ENCODE results near the gene ZFR2.

Gene ZFR2

GRCh38 chr19:3808420-3809143 lies 60.3 kb downstream of the ZFR2 start:
- Histone ChIP-seq H3K27ac (ENCODE audit: low read depth, low read length, poor library complexity, severe bottlenecking) (no peak overlapping the region), H4K20me1 (ENCODE audit: insufficient read depth, low read length) (no peaks in the 10 kb centered on the region), H3K27me3 (ENCODE audit: insufficient read depth, low read length) (peaks cover 11% of the 10 kb centered on the region; the same call in 1 of the 2 replicates), H3K4me1 (ENCODE audit: insufficient read depth, low read length, severe bottlenecking) (peaks cover 15% of the 10 kb centered on the region), H2AFZ (ENCODE audit: low read length) (no peak overlapping the region), H3K36me3 (ENCODE audit: insufficient read depth, low read length) (no peaks in the 10 kb centered on the region), H3K4me2 (ENCODE audit: low read length) (no peak overlapping the region), H3K79me2 (ENCODE audit: insufficient read depth, low read length) (no peaks in the 10 kb centered on the region), H3K9me2 (ENCODE audit: low read depth, low read length) (no peaks in the 10 kb centered on the region), H3K9me3 (ENCODE audit: low read length) (no peaks in the 10 kb centered on the region), H3K4me3 (ENCODE audit: low read depth, low read length, poor library complexity, severe bottlenecking) (no peak overlapping the region), H3K9ac (ENCODE audit: low read length) (no peak overlapping the region), H3F3A (ENCODE audit: insufficient read depth, low read length) (no peaks in the 10 kb centered on the region)
- TF ChIP-seq EZH2 (IDR thresholded peaks at IDR 0.05; ENCODE audit: borderline replicate concordance, low read length) (no peak), CTCF (IDR thresholded peaks at IDR 0.05; ENCODE audit: low read length) (no peak)

- H3K27me3 ChIP-seq (ENCODE audit: insufficient read depth, low read length): peaks cover 11% of the 10 kb centered on the region; the same call in 1 of the 2 replicates
- no peaks in the 10 kb centered on the region for H3K79me2 ChIP-seq (ENCODE audit: insufficient read depth, low read length)
- H3K9me3 ChIP-seq (ENCODE audit: low read length): no peaks in the 10 kb centered on the region
- no peaks in the 10 kb centered on the region for H3K9me2 ChIP-seq (ENCODE audit: low read depth, low read length)
- H4K20me1 ChIP-seq (ENCODE audit: insufficient read depth, low read length): no peaks in the 10 kb centered on the region
- no peaks in the 10 kb centered on the region for H3F3A ChIP-seq (ENCODE audit: insufficient read depth, low read length)
- no peak overlapping the region for H3K4me3 ChIP-seq (ENCODE audit: low read depth, low read length, poor library complexity, severe bottlenecking)
- H3K9ac ChIP-seq (ENCODE audit: low read length): no peak overlapping the region
- peaks cover 15% of the 10 kb centered on the region for H3K4me1 ChIP-seq (ENCODE audit: insufficient read depth, low read length, severe bottlenecking)
- no peak overlapping the region for H3K4me2 ChIP-seq (ENCODE audit: low read length)
- H3K27ac ChIP-seq (ENCODE audit: low read depth, low read length, poor library complexity, severe bottlenecking): no peak overlapping the region
- no peaks in the 10 kb centered on the region for H3K36me3 ChIP-seq (ENCODE audit: insufficient read depth, low read length)
- no peak for TF ChIP-seq EZH2 (IDR thresholded peaks at IDR 0.05; ENCODE audit: borderline replicate concordance, low read length)
- TF ChIP-seq CTCF (IDR thresholded peaks at IDR 0.05; ENCODE audit: low read length): no peak
- no peak overlapping the region for H2AFZ ChIP-seq (ENCODE audit: low read length)
Observed at GRCh38 chr19:3807574-3808354, 61.1 kb downstream of the ZFR2 start.

DNA sequence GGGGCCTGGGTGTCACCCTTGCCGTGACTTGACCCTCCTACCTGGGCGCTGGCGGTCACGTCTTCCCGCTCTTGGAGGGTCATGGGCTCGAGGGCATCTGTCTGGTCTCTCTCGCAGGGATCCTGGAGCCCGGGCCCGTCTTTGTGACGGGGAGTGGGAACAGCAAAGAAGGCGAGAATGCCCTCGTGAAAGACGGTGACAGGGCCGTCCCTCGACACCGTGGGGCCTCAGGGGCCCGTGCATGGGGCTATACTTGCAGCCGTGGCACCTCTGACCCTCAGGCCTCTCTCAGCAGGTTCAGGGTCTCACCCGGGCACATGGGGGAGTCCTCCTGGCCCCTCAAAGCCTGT lies 61.7 kb downstream of the ZFR2 start:
- Histone ChIP-seq H3K4me1 (ENCODE audit: insufficient read depth, low read length, severe bottlenecking) (peaks cover 11% of the 10 kb centered on the region), H3K4me2 (ENCODE audit: low read length) (no peak overlapping the region)

More for the DNA sequence above, 61.7 kb downstream of the ZFR2 start:
- Histone ChIP-seq H3K27ac (ENCODE audit: low read depth, low read length, poor library complexity, severe bottlenecking) (no peak overlapping the region), H3K9ac (ENCODE audit: low read length) (no peak overlapping the region), H3F3A (ENCODE audit: insufficient read depth, low read length) (no peaks in the 10 kb centered on the region), H3K36me3 (ENCODE audit: insufficient read depth, low read length) (no peaks in the 10 kb centered on the region), H3K4me3 (ENCODE audit: low read depth, low read length, poor library complexity, severe bottlenecking) (no peak overlapping the region), H2AFZ (ENCODE audit: low read length) (no peak overlapping the region), H3K9me2 (ENCODE audit: low read depth, low read length) (no peaks in the 10 kb centered on the region), H4K20me1 (ENCODE audit: insufficient read depth, low read length) (no peaks in the 10 kb centered on the region), H3K9me3 (ENCODE audit: low read length) (no peaks in the 10 kb centered on the region), H3K79me2 (ENCODE audit: insufficient read depth, low read length) (no peaks in the 10 kb centered on the region), H3K27me3 (ENCODE audit: insufficient read depth, low read length) (peaks cover 11% of the 10 kb centered on the region; the same call in 1 of the 2 replicates)
- TF ChIP-seq EZH2 (IDR thresholded peaks at IDR 0.05; ENCODE audit: borderline replicate concordance, low read length) (no peak), CTCF (IDR thresholded peaks at IDR 0.05; ENCODE audit: low read length) (no peak)

Data from OCI-LY1 (cell line).